Ovary (tissue), 3 donors: ENCODE measurements around the gene MAP2K5.

ENCODE experiments used
- EP300 ChIP-seq: sonication (generic); formaldehyde crosslinking; IDR thresholded peaks from one replicate; pipeline ENCODE4 v1.6.1; 2017; ENCODE audit warnings: antibody characterized with exemption
- TF ChIP-seq, protein P1 (sequence below), 3 donors: fragments of 450-650 bp in 2 of 3; fragments of 200-600 bp in 1 of 3; IDR thresholded peaks; one replicate each; pipeline versions ENCODE4 v1.5.1 to v1.8.0; 2016 to 2022; ENCODE audit warnings: antibody characterized with exemption in 3 of 3, mild to moderate bottlenecking in 1 of 3
- donor health status: DM: no; HTN: no; CAD: no.

DNA sequence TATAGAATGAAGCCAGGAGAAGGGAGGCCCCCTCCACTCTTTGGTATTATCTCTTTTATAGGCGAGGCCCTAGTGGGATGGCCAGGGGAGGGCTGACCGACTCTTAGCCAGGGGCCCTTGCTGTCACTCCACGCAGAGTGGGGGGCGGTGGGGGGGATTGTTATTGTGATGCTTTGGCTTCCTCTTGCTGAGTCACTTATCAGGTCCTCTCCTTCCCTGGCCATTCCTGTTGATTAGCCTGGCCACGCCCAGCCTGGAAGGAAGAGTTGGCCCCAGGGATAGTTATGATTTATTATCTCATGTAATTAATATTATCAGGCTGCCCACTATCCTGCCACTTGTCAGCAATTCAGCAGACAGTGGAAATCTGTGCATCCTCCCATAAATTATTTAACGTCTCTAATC, 257.3 kb downstream of the MAP2K5 start:
- TF ChIP-seq EP300 = no peak
- TF ChIP-seq, protein P1, sequence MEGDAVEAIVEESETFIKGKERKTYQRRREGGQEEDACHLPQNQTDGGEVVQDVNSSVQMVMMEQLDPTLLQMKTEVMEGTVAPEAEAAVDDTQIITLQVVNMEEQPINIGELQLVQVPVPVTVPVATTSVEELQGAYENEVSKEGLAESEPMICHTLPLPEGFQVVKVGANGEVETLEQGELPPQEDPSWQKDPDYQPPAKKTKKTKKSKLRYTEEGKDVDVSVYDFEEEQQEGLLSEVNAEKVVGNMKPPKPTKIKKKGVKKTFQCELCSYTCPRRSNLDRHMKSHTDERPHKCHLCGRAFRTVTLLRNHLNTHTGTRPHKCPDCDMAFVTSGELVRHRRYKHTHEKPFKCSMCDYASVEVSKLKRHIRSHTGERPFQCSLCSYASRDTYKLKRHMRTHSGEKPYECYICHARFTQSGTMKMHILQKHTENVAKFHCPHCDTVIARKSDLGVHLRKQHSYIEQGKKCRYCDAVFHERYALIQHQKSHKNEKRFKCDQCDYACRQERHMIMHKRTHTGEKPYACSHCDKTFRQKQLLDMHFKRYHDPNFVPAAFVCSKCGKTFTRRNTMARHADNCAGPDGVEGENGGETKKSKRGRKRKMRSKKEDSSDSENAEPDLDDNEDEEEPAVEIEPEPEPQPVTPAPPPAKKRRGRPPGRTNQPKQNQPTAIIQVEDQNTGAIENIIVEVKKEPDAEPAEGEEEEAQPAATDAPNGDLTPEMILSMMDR (IDR thresholded peaks at IDR 0.05) = no peak
